Esophagus squamous epithelium (tissue), 4 donors: ENCODE measurements around the gene PPFIA2.

ENCODE experiments used
- CTCF ChIP-seq, 6 experiments: fragments of 450-650 bp in 4 of 6; fragments of 200-600 bp in 2 of 6; sonication (generic) in 2 of 6; IDR thresholded peaks; one replicate each; pipeline ENCODE4 v1.5.1; 2016 to 2019; ENCODE audit warnings: antibody characterized with exemption in 6 of 6, mild to moderate bottlenecking in 4 of 6, moderate library complexity in 4 of 6
- POLR2A ChIP-seq, 4 donors: fragments of 450-650 bp; IDR thresholded peaks; one replicate each; pipeline ENCODE4 v1.6.1; 2017; ENCODE audit warnings: antibody characterized with exemption in 4 of 4, mild to moderate bottlenecking in 4 of 4, moderate library complexity in 3 of 4

DNA sequence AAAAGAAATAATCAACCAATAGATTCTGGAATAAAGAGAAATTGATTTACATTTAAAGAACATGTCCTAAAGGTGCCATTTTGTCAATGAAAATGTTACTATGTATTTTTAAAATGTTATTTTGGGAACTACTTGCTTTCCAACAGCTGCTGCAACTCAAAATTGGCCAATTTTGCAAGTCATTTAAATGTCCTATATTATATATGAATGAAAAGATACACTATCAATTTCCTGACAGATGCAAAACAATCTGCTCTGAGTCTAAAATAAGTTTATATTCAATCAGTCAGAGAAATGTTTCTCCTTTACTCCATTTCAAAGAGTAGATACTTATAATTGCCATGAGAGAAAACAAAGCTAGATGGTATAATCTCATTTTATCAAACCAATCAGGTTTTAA lies 434.1 kb downstream of the PPFIA2 start:
- TF ChIP-seq CTCF (IDR thresholded peaks at IDR 0.05) (no peak), POLR2A (IDR thresholded peaks at IDR 0.05) (no peak)
